Neural crest cell (in vitro differentiated cells): ENCODE results near the gene C1orf141. TPM values are rescaled to one million over a fixed set of nuclear protein-coding genes. Genes with fewer than 3 reads are reported as not detected.
"Not testable (repeated sequence)": the region's sequence is repeated elsewhere in the genome, so short reads cannot be mapped to it uniquely, and the experiment has no call there.

Experiments used
- DNase-seq: peaks from one replicate; pipeline ENCODE4 v3.0.0; 2021; ENCODE audit warnings: low read depth, mixed read lengths, low spot score
- H3K27ac Mint-ChIP-seq: one replicate; pipeline ENCODE4 v1.8.0; 2021; ENCODE audit warnings: mild to moderate bottlenecking, mixed read lengths; ENCODE audit not compliant: unreplicated experiment
- H3K27me3 Mint-ChIP-seq: 2 replicates; pipeline ENCODE4 v1.8.0; 2021; ENCODE audit warnings: low read depth, mild to moderate bottlenecking, mixed read lengths
- H3K36me3 Mint-ChIP-seq: 2 replicates; pipeline ENCODE4 v1.8.0; 2021; ENCODE audit warnings: low read depth, mild to moderate bottlenecking, mixed read lengths
- H3K4me1 Mint-ChIP-seq: 2 replicates; pipeline ENCODE4 v1.8.0; 2021; ENCODE audit warnings: mixed read lengths
- H3K4me3 Mint-ChIP-seq: one replicate; pipeline ENCODE4 v1.8.0; 2021; ENCODE audit warnings: mild to moderate bottlenecking, mixed read lengths
- H3K9me3 Mint-ChIP-seq: 2 replicates; pipeline ENCODE4 v1.8.0; 2021; ENCODE audit warnings: mixed read lengths
- total RNA-seq: library from RNA; stranded (reverse); gene quantifications from 2 replicates; pipeline ENCODE4 v1.2.1, GENCODE V29; 2021
- TF ChIP-seq, protein P1 (sequence below): fragments of 200-600 bp; sonication (generic); conservative IDR thresholded peaks from 2 replicates; pipeline ENCODE4 v1.5.0; 2021; ENCODE audit warnings: antibody characterized with exemption, mild to moderate bottlenecking

Gene C1orf141
- total RNA-seq, 1 donor from 2014 or later: not detected

DNA sequence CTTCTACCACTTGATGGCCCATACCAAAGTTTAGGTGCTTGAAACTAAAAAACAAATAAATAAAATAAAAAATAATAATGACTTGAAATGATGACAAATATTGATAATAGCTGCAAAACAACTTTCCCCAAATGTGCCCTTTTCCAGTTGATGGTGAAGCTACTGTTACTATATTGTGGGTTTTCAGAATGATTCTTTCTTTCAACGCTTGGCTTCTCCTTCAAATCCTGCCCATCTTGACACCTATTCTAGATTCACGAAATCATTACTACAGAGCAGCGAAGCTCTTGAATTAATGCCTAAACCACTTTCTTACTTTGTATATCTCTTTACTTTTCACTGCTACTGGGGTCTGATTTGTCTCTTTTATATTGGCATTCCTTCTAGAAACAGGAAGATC lies 9.2 kb upstream of the C1orf141 start:
- Mint-ChIP-seq H3K27ac (no peak overlapping the region), H3K4me1 (peaks cover 3% of the 10 kb centered on the region), H3K27me3 (no peaks in the 10 kb centered on the region), H3K9me3 (no peaks in the 10 kb centered on the region), H3K4me3 (no peak overlapping the region), H3K36me3 (no peaks in the 10 kb centered on the region)
- TF ChIP-seq, protein P1, sequence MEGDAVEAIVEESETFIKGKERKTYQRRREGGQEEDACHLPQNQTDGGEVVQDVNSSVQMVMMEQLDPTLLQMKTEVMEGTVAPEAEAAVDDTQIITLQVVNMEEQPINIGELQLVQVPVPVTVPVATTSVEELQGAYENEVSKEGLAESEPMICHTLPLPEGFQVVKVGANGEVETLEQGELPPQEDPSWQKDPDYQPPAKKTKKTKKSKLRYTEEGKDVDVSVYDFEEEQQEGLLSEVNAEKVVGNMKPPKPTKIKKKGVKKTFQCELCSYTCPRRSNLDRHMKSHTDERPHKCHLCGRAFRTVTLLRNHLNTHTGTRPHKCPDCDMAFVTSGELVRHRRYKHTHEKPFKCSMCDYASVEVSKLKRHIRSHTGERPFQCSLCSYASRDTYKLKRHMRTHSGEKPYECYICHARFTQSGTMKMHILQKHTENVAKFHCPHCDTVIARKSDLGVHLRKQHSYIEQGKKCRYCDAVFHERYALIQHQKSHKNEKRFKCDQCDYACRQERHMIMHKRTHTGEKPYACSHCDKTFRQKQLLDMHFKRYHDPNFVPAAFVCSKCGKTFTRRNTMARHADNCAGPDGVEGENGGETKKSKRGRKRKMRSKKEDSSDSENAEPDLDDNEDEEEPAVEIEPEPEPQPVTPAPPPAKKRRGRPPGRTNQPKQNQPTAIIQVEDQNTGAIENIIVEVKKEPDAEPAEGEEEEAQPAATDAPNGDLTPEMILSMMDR: no peak
- no peak for DNase-seq

DNA sequence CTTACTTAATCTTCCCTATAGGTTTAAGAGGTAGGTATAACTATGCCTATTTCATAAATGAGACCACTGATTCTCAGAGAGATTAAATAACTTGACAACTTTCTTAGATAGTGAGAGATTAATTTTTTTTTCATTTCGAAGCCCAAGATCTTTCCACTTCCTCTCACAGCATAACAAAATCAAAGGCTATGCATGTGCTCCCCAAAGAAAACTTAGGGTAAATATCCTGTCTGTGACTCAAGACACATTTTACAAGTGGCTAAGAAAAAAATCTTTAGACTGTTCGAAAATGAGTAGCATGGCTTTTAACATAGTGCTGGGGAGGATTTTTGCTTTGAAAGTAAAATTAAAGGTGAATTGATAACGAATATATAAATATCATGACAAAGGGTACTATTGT lies 8.2 kb upstream of the C1orf141 start:
- TF ChIP-seq, protein P1: no peak
- Mint-ChIP-seq H3K36me3 (no peaks in the 10 kb centered on the region), H3K9me3 (no peaks in the 10 kb centered on the region), H3K4me1 (no peaks in the 10 kb centered on the region), H3K27ac (no peak overlapping the region), H3K4me3 (no peak overlapping the region), H3K27me3 (no peaks in the 10 kb centered on the region)
- DNase-seq: no peak

DNA sequence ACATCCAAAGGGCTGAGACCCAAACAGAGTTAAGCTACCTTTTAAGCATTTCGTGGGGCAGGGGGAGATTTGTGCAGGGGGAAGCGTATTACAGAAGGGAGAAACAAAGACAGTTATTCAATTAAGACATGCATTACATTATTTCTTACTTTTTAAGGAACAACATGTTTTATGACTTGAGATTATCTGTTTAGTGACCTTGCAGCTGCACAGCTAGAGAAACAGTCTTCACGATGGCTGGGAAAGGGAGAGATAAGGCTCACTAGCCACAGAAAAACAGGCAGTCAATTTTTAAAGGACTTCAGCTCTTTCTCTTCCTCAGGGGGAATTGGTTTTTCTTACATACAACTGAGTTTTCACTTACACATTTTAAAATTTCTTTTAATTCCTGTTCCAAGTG lies 7.1 kb upstream of the C1orf141 start:
- DNase-seq, H3K9me3 Mint-ChIP-seq, H3K36me3 Mint-ChIP-seq, H3K4me3 Mint-ChIP-seq, H3K4me1 Mint-ChIP-seq, H3K27ac Mint-ChIP-seq, H3K27me3 Mint-ChIP-seq: not testable (repeated sequence)

DNA sequence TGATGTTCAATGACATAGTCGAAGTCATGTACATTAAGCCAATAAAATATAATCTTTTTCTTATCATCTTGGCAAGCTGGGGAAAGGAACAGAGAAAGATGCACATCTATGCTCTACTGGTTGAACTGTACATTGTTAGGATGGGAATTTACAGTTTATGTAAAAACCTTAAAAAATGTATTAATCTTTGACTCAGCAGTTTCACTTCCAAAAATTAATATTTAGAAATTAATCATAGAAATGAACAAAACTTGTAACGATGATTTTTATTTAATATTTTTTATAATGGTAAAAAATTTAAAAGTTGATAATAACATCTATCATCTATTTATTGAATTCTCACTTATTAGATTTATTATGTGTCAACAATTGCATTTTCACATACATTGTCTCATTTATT lies 5.7 kb upstream of the C1orf141 start:
- no peaks in the 10 kb centered on the region for H3K36me3 Mint-ChIP-seq
- H3K9me3 Mint-ChIP-seq: no peaks in the 10 kb centered on the region
- no peak overlapping the region for H3K27ac Mint-ChIP-seq
- no peaks in the 10 kb centered on the region for H3K27me3 Mint-ChIP-seq
- H3K4me3 Mint-ChIP-seq: no peak overlapping the region
- no peaks in the 10 kb centered on the region for H3K4me1 Mint-ChIP-seq
- TF ChIP-seq, protein P1: no peak
- DNase-seq: no peak

DNA sequence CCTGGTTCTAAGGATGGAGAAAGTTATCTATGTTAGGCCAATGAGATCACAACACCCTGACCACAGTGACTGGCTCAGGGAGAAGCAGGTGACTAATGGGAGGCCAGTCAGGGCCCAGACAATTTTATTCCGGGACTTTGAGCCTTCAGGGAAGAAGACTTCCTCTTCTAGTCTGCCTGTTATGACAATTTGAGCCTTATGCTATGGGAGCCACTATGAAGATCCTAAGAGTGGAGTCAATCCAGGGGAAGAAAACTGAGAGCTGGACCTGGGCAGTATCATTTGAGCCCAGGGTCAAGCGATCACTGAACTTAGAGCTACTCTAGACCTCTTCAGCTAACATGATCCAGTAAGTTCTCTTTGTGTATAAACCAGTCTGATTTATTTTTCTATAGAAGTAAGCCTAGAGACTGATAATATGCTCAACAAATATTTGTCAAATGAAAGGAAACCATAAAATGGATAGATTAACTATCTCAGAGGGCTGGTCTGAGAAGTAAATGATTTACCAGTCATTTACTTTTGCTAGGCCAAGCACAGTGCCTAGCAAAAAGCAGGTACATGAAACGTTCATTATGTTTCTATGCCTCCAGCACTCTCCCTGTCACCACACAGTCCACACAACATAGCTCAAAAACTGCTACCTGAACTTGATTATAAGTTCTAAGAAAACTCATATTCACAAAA lies 4.2 kb upstream of the C1orf141 start:
- TF ChIP-seq, protein P1: no peak
- Mint-ChIP-seq H3K9me3 (no peaks in the 10 kb centered on the region), H3K27ac (no peak overlapping the region), H3K27me3 (no peaks in the 10 kb centered on the region), H3K4me3 (no peak overlapping the region), H3K36me3 (no peaks in the 10 kb centered on the region), H3K4me1 (peaks cover 7% of the 10 kb centered on the region)
- no peak for DNase-seq

DNA sequence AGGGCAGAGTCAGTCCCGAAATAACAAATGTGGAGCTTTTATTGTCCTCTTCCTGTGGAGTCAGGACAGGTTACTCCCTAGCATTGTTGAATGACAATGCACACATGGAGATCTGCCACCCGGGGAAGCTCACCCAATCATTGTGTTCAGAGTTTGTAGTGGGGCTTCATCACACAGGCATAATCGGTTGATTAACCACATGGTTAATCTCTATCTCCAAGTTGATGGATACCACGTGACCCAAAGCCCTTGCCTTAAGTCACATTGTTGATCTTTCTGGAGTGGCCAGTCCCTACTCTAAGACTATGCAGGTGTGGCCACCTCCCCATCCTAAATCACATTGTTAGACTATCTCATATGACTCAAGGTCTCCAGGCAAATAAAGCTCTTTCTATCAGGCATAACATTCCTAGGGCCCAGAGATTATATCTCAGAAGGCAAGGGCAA lies 2.6 kb upstream of the C1orf141 start:
- DNase-seq: no peak
- Mint-ChIP-seq H3K36me3 (no peaks in the 10 kb centered on the region), H3K4me1 (peaks cover 7% of the 10 kb centered on the region), H3K9me3 (no peaks in the 10 kb centered on the region), H3K4me3 (no peak overlapping the region), H3K27me3 (no peaks in the 10 kb centered on the region), H3K27ac (no peak overlapping the region)
- TF ChIP-seq, protein P1: no peak
